SIG-M5 (cell line): Measurements from ENCODE around the gene LCN6.
"Not testable (repeated sequence)": the region's sequence is repeated elsewhere in the genome, so short reads cannot be mapped to it uniquely, and the experiment has no call there.

Source experiments
- DNase-seq: peaks from one replicate; lab custom pipeline; 2025; lab: John Stamatoyannopoulos, UW

Gene LCN6

GRCh38 chr9:136709454-136710109 is 38.7 kb downstream of the LCN6 start:
- DNase-seq, result no peak

- DNase-seq, result no peak
These were observed 40.3 kb downstream of the LCN6 start for GRCh38 chr9:136707849-136708517.

- DNase-seq, result no peak
These were observed 41.3 kb downstream of the LCN6 start for GRCh38 chr9:136707011-136707410.

- no peak for DNase-seq
These were observed 42.8 kb downstream of the LCN6 start for GRCh38 chr9:136705564-136705963.

- DNase-seq, result not testable (repeated sequence)
These were observed 43.6 kb downstream of the LCN6 start for GRCh38 chr9:136704741-136705140.

GRCh38 chr9:136703276-136703860 is 45.0 kb downstream of the LCN6 start:
- DNase-seq, result no peak

GRCh38 chr9:136701668-136702053 is 46.7 kb downstream of the LCN6 start:
- DNase-seq, result no peak

- no peak for DNase-seq
These were observed 47.2 kb downstream of the LCN6 start for GRCh38 chr9:136700959-136701667.

- no peak for DNase-seq
These were observed 48.0 kb downstream of the LCN6 start for GRCh38 chr9:136700304-136700703.

GRCh38 chr9:136698635-136699246 is 49.6 kb downstream of the LCN6 start:
- DNase-seq, result no peak

GRCh38 chr9:136697821-136698526 is 50.4 kb downstream of the LCN6 start:
- DNase-seq, result peak; percentile 70

- DNase-seq, result no peak
These were observed 51.0 kb downstream of the LCN6 start for GRCh38 chr9:136697146-136697820.

- no peak for DNase-seq
These were observed 51.8 kb downstream of the LCN6 start for GRCh38 chr9:136696502-136696901.

GRCh38 chr9:136695955-136696354 is 52.4 kb downstream of the LCN6 start:
- no peak for DNase-seq

- DNase-seq, result no peak
These were observed 52.9 kb downstream of the LCN6 start for GRCh38 chr9:136695435-136695895.

GRCh38 chr9:136694872-136695247 is 53.5 kb downstream of the LCN6 start:
- no peak for DNase-seq

GRCh38 chr9:136694163-136694871 is 54.0 kb downstream of the LCN6 start:
- DNase-seq, result no peak
